ACHN (cell line): ENCODE measurements around the gene PTPA.
A peak's percentile ranks its signal among the peaks of the same experiment; 100 is the strongest.

ENCODE experiments used
- DNase-seq: peaks from one replicate; pipeline ENCODE4 v3.0.0-alpha.2; 2015
- in situ Hi-C: cut with HindIII; loops from 2 replicates; pipeline ENCODE4 v1.10.0; 2017; ENCODE audit warnings: low sequenced_read_pairs, low pct_ligation_motif_present, low pct_unique_long_range_greater_than_20kb

Gene PTPA

DNA sequence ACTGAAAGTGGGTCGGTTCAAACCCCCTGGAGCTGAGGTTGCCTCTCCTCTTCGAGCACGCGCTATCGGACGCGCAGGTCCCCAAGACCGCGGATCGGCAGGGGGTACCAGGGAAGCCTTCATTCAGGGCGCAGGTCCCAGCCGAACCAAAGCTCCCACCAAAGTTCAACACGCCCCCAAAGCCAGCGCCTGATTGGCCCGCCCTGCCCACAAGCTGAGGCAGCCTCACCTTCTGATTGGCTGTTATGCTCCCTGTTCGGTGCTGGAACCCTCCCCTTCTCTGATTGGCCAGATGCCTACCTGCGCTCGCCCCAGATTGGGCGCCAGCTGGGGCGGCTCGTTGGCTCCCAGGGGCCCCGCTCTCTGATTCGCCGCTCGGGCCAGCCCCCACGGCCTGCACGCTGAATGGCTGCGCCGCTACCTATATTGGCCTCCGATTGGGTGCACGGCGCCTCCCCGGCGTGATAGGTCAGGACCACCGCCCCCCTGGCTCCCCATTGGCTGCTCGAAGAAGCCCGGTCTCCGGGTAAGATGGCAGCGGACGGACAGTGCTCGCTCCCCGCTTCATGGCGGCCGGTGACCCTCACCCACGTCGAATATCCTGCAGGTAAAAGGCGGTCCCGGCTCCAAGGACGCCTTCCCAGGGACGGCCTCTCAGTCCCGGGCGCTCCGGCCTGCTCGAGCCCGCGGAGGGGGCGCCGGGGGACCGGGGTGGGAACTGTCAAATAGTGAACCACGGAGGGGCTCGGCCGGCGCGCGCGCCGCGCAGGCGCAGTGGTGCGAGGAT, 30.4 kb upstream of the PTPA start, which contains the start of gene DOLPP1:
DOLPP1 (plus strand) TSS at position 511 of the 787 bp plus-strand sequence; CDS start at position 532, 21 bp downstream.
- peak; percentile 97 for DNase-seq
- in situ Hi-C loops: no loop called here

DNA sequence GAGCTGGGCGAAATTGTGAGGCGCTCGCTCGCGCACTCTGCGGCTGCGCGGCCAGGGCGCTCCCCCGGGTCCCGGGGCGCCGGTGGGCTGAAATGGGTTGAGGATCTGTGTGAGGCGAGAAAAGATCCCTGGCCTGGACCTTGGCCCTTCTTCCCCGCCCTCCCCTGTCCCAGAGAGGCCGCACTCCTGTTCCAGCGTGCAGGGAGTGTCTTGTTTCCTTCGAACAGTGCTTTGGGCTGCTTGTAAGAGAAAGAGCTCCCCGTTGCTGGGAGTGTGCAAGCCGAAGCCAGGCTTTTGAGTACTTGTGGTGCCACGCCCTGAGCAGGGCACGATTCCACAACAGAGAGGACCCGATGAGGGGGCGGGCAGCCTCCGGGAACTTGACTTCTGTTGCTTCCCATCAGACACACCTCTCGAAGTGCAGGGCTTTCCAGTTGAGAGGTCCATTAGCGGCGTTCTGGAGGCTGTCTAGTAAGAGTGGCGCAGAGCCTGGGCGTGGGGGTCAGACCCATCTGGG, 29.8 kb upstream of the PTPA start:
- no peak for DNase-seq
- in situ Hi-C loops: no loop called here

DNA sequence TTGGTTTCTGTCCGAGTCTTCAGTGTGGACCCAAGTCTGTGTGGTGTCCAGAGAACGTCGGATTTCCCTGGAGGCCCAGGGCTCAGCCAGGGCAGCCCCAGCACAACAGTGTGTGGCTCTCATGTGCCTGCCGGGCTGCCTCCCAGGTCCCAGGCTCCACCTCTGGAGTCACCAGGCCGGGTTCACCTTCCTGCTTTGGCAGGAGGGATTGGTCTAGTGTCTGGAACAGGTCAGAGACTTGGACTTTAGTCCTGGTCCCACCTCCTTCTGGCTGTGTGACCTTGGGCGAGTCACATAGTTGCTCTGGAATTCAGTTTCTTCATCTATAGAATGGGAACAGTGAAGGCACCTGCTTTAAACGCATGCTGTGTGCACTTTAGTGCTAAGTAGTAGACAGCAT, 27.1 kb upstream of the PTPA start:
- in situ Hi-C loops: no loop called here

DNA sequence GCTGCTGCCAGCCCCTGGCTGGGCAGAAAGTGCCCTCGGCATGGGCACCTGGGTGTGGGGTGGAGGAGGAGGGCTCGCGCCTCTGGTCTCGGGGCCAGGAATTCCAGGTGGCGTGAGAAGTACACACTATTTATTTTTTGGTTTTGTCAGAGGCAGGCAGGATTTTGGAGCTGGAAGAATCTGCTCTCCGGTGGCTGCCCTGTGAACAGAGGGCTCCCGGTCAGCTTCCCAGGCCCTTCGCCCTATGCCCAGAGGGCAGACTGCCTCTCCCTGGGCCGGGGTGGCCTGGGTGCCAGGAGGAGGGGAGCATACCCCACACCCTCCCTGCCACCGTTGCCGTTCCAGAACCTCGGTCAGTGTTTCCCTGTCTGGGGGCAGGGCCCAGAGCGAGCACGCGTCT, 22.0 kb upstream of the PTPA start:
- in situ Hi-C loops: no loop called here
- no peak for DNase-seq

More for the DNA sequence above, 27.1 kb upstream of the PTPA start:
- DNase-seq: no peak

DNA sequence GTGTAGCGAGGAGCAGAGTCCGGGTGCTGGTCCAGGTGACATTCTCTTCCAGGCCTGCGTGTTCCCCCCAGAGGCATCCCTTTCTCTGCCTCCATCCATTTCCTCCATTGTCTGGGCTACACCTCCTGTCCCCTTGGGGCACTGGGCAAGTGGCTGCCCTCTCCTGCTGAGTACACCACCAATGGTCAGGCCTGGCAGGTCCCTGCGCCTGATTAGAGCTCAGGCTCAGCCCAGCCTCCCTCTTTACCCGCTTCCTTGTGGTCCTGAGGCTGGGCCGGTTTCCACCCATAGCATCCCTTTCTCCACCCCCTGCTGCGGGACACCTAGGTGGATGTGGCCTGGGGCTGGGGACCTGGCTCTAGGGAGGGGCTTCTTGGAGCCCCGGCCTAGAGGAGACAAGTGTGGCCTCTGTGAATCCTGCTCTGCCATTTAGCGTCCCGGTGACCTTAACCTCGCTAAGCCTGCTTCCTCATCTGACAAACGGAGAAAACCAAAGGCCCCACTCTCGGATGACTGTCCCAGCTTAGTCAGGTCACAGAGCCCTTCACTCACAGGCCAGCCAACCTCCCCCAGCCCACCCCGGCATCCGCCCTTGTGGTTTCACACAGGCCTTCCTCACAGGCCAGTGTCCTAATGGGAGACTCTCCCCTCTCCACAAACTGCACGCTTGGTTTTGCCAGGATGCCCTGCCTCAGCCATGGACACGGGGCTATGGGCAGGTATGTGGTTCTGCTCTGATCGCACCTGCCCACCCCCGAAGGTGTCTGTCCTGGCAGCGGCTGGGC, 17.4 kb upstream of the PTPA start:
- in situ Hi-C loops: no loop called here
- no peak for DNase-seq

DNA sequence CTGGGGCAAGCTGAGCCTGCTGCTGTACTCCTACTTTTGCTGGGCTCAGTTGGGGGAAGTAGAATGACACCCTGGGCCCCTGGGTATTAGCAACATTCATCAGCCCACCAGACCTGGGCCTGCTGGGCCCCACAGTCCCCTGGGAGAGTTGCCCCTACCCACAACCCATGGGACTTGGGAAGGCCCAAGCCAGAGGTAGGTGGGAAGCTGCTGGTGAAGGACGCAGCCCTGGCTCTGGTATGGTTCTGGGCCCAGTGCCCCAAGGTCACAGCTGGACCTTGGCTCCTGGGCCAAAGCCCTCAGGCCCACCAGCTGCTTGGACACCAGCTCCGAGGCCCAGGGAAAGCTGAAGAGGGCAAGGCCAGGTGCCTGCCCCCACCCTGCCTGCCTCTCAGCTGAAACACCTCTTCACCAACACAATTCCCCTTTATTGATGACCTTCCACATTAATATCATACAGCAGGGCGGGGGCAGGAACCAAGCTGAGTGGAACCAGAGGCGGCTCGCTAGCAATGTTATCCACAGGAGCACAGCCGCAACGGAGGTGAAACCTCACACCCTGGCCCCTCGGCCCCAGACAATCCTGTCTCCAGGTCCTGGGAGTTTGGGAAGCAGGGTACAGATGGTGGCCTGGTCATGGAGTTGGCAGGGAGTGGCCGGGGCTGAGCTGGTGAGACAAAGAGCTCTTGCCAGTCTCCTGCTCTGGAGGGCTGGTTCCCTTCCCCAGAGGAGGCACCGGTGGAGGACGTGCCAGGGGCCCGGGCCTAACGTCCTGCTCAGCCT, 16.6 kb upstream of the PTPA start:
- DNase-seq: no peak
- in situ Hi-C loops: no loop called here

DNA sequence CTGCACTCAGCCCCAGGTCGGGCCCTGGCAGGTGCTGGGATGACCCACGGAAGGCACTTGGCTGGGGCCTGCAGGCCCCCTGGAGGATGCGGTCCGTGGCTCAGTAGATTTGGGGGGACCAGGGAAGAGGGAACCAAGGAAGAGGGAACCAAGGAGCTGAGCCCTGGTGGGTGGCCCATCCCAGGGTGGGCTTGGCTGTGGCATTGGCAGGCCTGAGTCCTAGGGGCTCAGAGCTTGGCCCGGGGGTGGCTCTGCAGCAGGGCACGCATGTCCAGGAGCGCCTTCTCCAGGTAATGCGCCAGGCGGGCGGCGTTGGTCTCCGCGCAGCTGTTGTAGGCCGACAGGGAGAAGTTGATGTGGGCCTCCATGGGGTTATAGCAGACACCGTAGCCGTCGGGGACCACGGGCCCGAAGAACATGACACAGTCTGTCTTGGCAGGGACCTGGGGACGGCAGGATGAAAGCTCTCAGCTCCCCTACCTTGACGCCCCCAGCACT, 16.0 kb upstream of the PTPA start:
- in situ Hi-C loops: no loop called here

DNA sequence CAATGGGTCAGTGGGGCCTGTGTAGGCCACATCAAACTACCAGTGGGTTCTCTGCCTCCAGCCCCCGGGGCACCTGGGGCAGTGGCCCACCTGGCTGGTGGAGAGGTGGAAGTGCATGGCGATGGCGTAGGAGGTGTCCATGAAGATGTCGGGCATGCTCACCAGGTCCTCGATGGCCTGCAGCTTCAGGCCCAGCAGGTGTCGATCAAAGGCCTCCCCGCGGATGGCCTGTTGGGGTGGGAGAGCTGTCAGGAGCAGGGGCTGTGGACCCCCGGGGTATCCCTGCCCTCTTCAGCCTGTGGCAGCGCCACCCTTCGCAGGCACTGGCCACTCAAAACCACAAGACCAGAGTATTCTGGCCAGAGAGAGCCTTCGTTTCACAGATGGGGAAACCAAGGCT, 15.3 kb upstream of the PTPA start:
- in situ Hi-C loops: no loop called here
- no peak for DNase-seq

More for the DNA sequence above, 16.0 kb upstream of the PTPA start:
- no peak for DNase-seq

DNA sequence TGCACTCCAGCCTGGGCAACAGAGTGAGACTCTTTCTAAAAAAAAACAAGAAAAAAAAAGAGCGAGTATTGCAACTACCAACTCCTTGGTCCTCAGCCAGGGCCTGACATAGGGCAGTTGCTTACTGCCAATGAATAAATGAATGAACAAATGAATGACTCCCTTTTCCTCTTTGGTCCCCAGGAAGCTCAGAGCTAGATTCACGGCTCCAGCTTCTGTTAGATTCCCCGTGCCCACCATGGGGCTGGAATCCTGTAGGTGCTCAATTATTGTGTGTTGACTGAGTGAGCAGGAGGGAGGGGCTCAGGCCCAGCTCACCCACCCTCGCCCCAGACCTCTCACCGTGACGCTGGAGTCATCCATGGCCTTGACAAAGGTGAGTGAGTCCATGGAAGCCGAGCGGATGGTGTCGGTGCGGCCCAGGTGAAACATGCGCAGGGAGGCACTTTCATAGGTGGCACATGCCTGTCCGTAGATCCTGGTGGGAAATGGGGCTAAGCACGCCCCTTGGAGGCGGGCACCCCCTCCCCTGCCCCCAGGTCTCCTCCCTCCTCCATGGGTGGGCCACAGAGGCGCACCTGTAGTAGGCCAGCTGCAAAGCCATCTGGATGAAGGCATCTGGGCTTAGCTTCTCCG, 13.4 kb upstream of the PTPA start:
- in situ Hi-C loops: no loop called here
- no peak for DNase-seq

DNA sequence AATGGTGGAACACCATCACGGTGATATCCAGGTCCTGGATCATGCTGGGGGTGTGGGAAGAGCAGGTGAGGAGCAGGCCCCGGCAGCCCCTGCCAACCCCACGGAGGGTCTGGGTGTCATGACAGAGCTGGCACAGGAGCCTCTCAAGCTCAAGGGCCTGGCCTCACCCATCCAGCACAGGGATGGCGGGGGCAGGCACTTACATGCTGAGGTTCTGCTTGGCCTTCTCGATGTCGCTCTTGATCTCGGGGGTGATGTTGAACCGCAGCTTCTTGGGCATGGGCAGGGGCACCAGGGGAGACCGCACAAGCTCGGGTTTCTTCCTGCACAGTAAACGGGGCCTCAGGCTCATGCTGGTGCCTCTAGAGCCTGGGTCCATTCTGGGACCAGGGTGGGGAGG, 12.9 kb upstream of the PTPA start:
- in situ Hi-C loops: no loop called here
- no peak for DNase-seq

DNA sequence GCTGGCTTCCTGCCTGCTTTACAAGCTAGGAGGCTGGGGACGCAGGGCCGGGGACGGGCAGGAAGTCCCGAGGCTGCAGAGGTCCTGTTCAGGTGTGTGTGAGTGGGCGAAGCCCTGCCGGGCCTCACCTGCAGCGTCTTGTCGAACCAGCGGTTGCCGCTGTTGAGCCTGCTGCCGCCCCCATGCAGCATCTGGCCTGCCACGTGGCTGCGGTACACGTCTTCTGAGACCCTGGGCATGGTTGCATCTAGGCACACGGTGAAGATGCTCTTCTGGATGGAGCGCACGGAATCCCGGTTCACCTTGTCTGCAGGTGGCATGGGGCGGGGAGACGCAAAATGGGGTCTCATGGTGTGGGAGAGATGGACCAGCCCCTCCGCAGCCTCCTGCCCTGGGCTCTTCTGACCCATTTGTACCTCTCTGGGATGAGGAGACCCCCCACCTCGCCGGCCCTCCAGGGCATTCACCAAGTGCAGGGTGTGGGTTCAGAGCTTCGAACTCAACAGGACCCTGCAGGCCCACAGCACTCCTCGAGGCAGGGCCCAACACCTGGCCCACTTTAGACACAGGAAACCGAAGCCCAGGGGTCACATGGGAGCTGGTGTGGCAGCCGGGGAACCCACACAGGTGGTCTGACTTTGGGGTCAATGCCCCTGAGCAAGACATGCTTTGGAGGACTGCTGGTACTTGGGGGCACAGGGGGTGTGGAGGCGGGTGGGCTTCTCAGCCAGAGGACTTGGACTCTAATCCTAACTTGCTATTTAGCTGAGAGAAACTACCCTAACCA, 10.6 kb upstream of the PTPA start:
- in situ Hi-C loops: no loop called here
- DNase-seq: no peak

DNA sequence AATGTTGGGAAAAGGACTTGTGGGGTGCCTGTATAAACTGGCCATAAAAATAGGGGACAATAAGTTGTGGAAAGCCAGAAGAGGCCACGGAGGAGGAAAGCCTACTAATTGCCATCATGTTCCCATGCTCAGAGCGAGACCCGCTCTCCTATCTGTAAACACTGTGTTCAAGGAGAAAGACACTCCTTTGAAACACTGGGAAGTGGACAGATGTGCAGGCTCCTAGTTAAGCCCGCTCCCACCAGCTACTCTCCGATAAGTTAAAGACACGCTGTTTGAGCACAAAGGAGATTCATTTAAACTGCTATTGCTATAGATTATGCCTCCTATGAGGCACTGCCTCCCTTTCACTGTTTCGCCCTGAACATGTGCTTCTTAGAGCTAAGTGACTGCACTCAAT, 9.9 kb upstream of the PTPA start:
- in situ Hi-C loops: no loop called here

DNA sequence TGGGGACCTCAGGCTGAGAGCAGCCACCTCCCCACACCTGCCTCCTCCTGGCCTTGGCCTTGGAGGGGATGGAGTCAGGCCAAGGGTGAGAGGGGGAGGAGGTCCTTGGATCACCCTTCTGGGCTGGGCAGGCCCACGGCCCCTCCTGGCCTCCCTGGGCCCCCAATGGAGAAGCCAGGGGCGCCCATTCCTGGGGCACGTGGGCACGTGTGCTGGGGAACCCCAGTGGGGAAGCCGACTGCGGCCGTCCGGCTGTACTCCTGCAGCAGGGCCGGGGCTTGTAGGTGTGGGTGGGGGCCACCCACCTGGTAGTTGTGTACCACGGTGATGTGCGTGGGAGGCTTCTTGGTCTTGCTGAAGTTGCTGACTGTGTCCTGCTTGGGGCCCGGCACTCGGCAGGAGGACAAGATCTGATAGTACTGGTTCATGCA, 9.1 kb upstream of the PTPA start:
- DNase-seq: no peak
- in situ Hi-C loops: no loop called here

More for the DNA sequence above, 9.9 kb upstream of the PTPA start:
- DNase-seq: no peak

DNA sequence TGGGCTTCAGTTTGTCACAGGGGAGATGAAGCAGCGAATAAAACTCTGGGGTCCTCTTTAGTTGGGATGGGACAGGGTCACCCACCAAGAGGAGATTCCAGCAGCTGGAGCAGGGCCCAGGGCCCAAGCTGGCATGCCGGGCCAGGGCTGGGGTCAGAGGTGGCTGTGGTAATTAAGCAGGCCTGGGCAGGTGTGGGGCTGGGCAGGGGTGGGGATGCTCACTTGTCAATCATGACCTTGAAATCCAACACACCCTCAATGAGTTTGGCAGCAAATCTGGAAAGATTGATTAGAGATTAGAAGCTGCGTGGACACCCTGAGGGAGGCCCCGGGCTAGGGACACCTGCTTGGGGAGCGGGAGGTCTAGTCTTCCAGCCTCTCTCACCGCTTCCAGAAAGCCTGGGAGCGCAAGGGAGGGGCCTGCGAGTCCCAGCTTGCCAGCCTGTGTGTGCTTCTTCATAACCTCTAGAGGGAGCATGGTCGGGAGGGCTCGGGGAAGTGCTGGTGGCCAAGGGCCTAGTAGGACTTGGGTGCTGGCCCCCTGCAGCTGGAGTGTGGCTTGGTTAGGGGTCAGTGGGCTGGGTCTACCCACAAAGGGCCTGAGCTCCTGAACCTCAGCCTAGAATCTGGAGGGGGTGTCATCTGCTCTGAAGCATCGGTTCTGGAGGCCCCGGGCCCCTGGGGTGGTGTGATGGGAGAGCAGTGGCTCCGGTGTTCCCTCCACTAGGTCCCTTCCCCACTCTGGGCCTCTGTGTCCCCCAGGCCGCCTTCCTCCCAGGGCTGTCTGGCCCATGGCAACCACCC, 8.2 kb upstream of the PTPA start:
- peak; percentile 72 for DNase-seq
- in situ Hi-C loops: no loop called here

DNA sequence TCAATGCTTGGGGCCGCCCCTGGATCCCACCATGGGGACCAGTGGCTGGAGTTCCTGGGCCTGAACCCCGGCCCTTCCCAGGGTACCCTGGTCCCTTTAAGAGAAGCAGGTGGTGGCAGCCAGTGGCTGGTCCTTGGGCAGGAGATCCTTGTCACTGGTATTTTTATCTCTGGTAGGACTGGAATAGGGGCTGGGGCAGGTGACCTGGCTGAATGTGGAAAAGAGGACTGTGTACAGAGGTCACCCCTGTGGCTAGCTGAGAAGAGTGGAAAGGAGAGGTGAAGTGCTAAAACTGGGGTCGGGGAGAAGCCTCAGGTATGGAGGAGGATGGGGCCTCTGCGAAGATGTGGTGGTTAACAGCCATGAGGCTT, 7.6 kb upstream of the PTPA start:
- in situ Hi-C loops: no loop called here
- no peak for DNase-seq

DNA sequence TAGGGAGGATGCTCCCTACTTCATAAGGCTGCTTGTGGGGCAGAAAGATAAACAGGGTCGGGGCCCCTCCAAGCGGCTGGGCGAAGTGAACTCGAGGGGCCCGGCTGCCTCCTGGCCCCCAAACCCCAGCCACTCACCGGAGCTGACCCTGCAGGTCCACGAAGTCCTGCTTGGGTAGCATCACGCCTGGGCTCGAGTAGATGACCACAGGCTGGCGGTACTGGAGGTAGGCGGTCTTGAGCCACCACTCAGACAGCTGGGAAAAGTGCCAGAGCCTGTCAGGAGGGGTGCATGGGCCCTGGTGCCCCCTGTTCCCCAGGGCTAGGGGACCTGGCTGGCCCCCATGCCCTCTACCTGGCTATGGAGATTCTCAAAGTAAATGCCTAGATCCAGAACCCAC, 7.2 kb upstream of the PTPA start:
- no peak for DNase-seq
- in situ Hi-C loops: no loop called here
